Loucy (cell line): ENCODE measurements around the gene ZNF576.

Source experiments
- CTCF ChIP-seq: fragments of 200-600 bp; sonication (generic); conservative IDR thresholded peaks from 2 replicates; pipeline ENCODE4 v1.5.1; 2014; ENCODE audit warnings: mild to moderate bottlenecking, antibody characterized with exemption, low read length
- EZH2phosphoT487 ChIP-seq: fragments of 200-600 bp; IDR thresholded peaks from 2 replicates; pipeline ENCODE4 v1.6.1; 2018; ENCODE audit warnings: antibody characterized with exemption, mild to moderate bottlenecking, moderate library complexity, borderline replicate concordance

- TF ChIP-seq CTCF, result no peak
- TF ChIP-seq EZH2phosphoT487, result no peak
Measured at GRCh38 chr19:43618921-43619261, 22.5 kb downstream of the ZNF576 start.
